IMR-90 (cell line): ENCODE results near the gene HOXC6. TPM values are rescaled to one million over a fixed set of nuclear protein-coding genes. Genes with fewer than 3 reads are reported as not detected.

Experiments used
- ATAC-seq: fragments of 200-7000 bp; cut with Tn5 transposase; 2 replicates; pipeline ENCODE4 v1.9.1; 2020; ENCODE audit warnings: low read depth, mild to moderate bottlenecking, moderate library complexity
- BruUV-seq: library from RNA; stranded (reverse); fragments of 400-500 nt; replicated peaks from 2 replicates; lab custom pipeline; 2021; lab: Mats Ljungman, UMichigan
- CTCF ChIA-PET: fragments of 300-600 bp; formaldehyde crosslinking; extraction: SDS; loops from one replicate; lab custom pipeline; 2021; ENCODE audit warnings: antibody characterized with exemption; lab: Yijun Ruan, JAX
- POLR2A ChIA-PET: fragments of 300-600 bp; sonication (Branson Sonifier 250); formaldehyde crosslinking; loops from one replicate; lab custom pipeline; 2022; ENCODE audit warnings: antibody characterized with exemption; ENCODE audit not compliant: unreplicated experiment; lab: Charles Lee
- DNase-seq: peaks from one replicate; pipeline ENCODE4 v3.0.0; 2013
- H2AFZ ChIP-seq: replicated peaks from 2 replicates; pipeline ENCODE3; 2013; ENCODE audit warnings: low read length, mild to moderate bottlenecking; ENCODE audit not compliant: poor library complexity
- H2AK5ac ChIP-seq: 2 replicates; pipeline ENCODE4 v1.6.1; 2013; ENCODE audit warnings: low read depth, low read length, inconsistent platforms
- H2AK9ac ChIP-seq: replicated peaks from 2 replicates; pipeline ENCODE3; 2013; ENCODE audit warnings: mild to moderate bottlenecking, low read depth, low read length, moderate library complexity; ENCODE audit not compliant: poor library complexity
- H2BK120ac ChIP-seq: 2 replicates; pipeline ENCODE4 v1.6.1; 2013; ENCODE audit warnings: low read depth, low read length, inconsistent platforms
- H2BK15ac ChIP-seq: 3 replicates; pipeline ENCODE4 v1.6.1; 2013; ENCODE audit warnings: low read depth, low read length, inconsistent platforms
- H2BK20ac ChIP-seq: 2 replicates; pipeline ENCODE4 v1.6.1; 2013; ENCODE audit warnings: low read depth, mild to moderate bottlenecking, inconsistent platforms, low read length, moderate library complexity
- H2BK5ac ChIP-seq: 2 replicates; pipeline ENCODE4 v1.6.1; 2013; ENCODE audit warnings: mild to moderate bottlenecking, low read depth, low read length, inconsistent platforms; ENCODE audit not compliant: poor library complexity, severe bottlenecking
- H3K14ac ChIP-seq: replicated peaks from 2 replicates; pipeline ENCODE4 v1.6.1; 2013; ENCODE audit warnings: low read depth, low read length, inconsistent platforms
- H3K18ac ChIP-seq: 2 replicates; pipeline ENCODE4 v1.6.1; 2013; ENCODE audit warnings: low read depth, low read length, control low read depth
- H3K23ac ChIP-seq: 2 replicates; pipeline ENCODE4 v1.6.1; 2013; ENCODE audit warnings: low read depth, low read length, inconsistent platforms
- H3K27ac ChIP-seq: 2 replicates; pipeline ENCODE4 v1.5.1; 2013; ENCODE audit warnings: mild to moderate bottlenecking, control low read depth, low read length; ENCODE audit not compliant: insufficient read depth
- H3K27me3 ChIP-seq: 2 replicates; pipeline ENCODE4 v1.6.1; 2013; ENCODE audit warnings: low read length; ENCODE audit not compliant: control insufficient read depth, insufficient read depth
- H3K36me3 ChIP-seq: 2 replicates; pipeline ENCODE4 v1.6.1; 2013; ENCODE audit warnings: low read length, mixed read lengths; ENCODE audit not compliant: control insufficient read depth, insufficient read depth
- H3K4ac ChIP-seq: 2 replicates; pipeline ENCODE4 v1.6.1; 2013; ENCODE audit warnings: low read depth, low read length, inconsistent platforms
- H3K4me1 ChIP-seq: 2 replicates; pipeline ENCODE4 v1.6.1; 2013; ENCODE audit warnings: low read length, mixed read lengths; ENCODE audit not compliant: control insufficient read depth, insufficient read depth
- H3K4me2 ChIP-seq: 2 replicates; pipeline ENCODE4 v1.6.1; 2013; ENCODE audit warnings: low read depth, mild to moderate bottlenecking, control low read depth, low read length, moderate library complexity
- H3K4me3 ChIP-seq: 2 replicates; pipeline ENCODE4 v1.5.1; 2013; ENCODE audit warnings: low read depth, mild to moderate bottlenecking, control low read depth, low read length, moderate library complexity; ENCODE audit not compliant: insufficient read depth
- H3K56ac ChIP-seq: 2 replicates; pipeline ENCODE4 v1.6.1; 2013; ENCODE audit warnings: low read length, inconsistent platforms; ENCODE audit not compliant: insufficient read depth; ENCODE audit errors: extremely low read depth
- H3K79me1 ChIP-seq, 2 experiments: 2 replicates each; pipeline ENCODE4 v1.6.1; 2013; ENCODE audit warnings: low read length in 2 of 2, inconsistent platforms in 1 of 2, low read depth in 1 of 2
- H3K9ac ChIP-seq: 2 replicates; pipeline ENCODE4 v1.6.1; 2013; ENCODE audit warnings: low read depth, low read length, control low read depth
- H3K9me1 ChIP-seq: 2 replicates; pipeline ENCODE4 v1.6.1; 2013; ENCODE audit warnings: low read length, inconsistent platforms; ENCODE audit not compliant: insufficient read depth
- H3K9me3 ChIP-seq: 2 replicates; pipeline ENCODE4 v1.6.1; 2013; ENCODE audit warnings: low read length; ENCODE audit not compliant: control insufficient read depth, insufficient read depth
- H4K20me1 ChIP-seq: 2 replicates; pipeline ENCODE4 v1.6.1; 2013; ENCODE audit warnings: low read length, inconsistent platforms; ENCODE audit not compliant: insufficient read depth
- H4K5ac ChIP-seq: 2 replicates; pipeline ENCODE4 v1.6.1; 2013; ENCODE audit warnings: mild to moderate bottlenecking, low read depth, low read length, control low read depth
- H4K8ac ChIP-seq, 2 experiments: 2 replicates each; pipeline ENCODE4 v1.6.1; 2013; ENCODE audit warnings: low read depth in 2 of 2, low read length in 2 of 2, control low read depth in 1 of 2, inconsistent platforms in 1 of 2
- H4K91ac ChIP-seq: 2 replicates; pipeline ENCODE4 v1.6.1; 2013; ENCODE audit warnings: low read depth, low read length, inconsistent platforms; ENCODE audit not compliant: insufficient read depth
- CEBPB ChIP-seq: IDR thresholded peaks from 2 replicates; pipeline ENCODE4 v1.6.1; 2012; ENCODE audit warnings: low read depth, low read length, improper control_type of control experiment
- CHD1 ChIP-seq: IDR thresholded peaks from 2 replicates; pipeline ENCODE4 v1.6.1; 2012; ENCODE audit warnings: low read depth, low read length, improper control_type of control experiment
- FOS ChIP-seq: fragments of 150-350 bp; IDR thresholded peaks from 2 replicates; pipeline ENCODE4 v1.6.1; 2016; ENCODE audit warnings: low read depth, low read length
- MAFK ChIP-seq: IDR thresholded peaks from 2 replicates; pipeline ENCODE4 v1.6.1; 2012; ENCODE audit warnings: low read depth, low read length, improper control_type of control experiment
- MAZ ChIP-seq: IDR thresholded peaks from 2 replicates; pipeline ENCODE4 v1.6.1; 2012; ENCODE audit warnings: low read depth, mild to moderate bottlenecking, low read length, improper control_type of control experiment, moderate library complexity, borderline replicate concordance
- MXI1 ChIP-seq: IDR thresholded peaks from 2 replicates; pipeline ENCODE4 v1.6.1; 2012; ENCODE audit warnings: low read depth, mild to moderate bottlenecking, low read length, moderate library complexity, borderline replicate concordance
- NFE2L2 ChIP-seq: fragments of 150-350 bp; IDR thresholded peaks from 2 replicates; pipeline ENCODE4 v1.6.1; 2016; ENCODE audit warnings: low read depth, mild to moderate bottlenecking, low read length
- POLR2A ChIP-seq: IDR thresholded peaks from 2 replicates; pipeline ENCODE4 v1.6.1; 2012; ENCODE audit warnings: mild to moderate bottlenecking, low read depth, low read length
- RAD21 ChIP-seq: IDR thresholded peaks from 2 replicates; pipeline ENCODE4 v1.6.1; 2012; ENCODE audit warnings: low read length, improper control_type of control experiment
- RCOR1 ChIP-seq: IDR thresholded peaks from 2 replicates; pipeline ENCODE4 v1.6.1; 2012; ENCODE audit warnings: mild to moderate bottlenecking, low read length, improper control_type of control experiment; ENCODE audit not compliant: insufficient replicate concordance
- SMC3 ChIP-seq: fragments of 150-350 bp; IDR thresholded peaks from 2 replicates; pipeline ENCODE4 v1.6.1; 2016; ENCODE audit warnings: low read depth, mild to moderate bottlenecking, antibody characterized with exemption, low read length, moderate library complexity
- WGBS, 2 experiments: methylation state at CpG; one replicate each; pipeline versions ENCODE4 v1.1.5 to v1.1.7; 2013; ENCODE audit warnings: missing lambda C conversion rate in 2 of 2; ENCODE audit not compliant: insufficient read length in 1 of 2; ENCODE audit errors: extremely low coverage in 2 of 2; 5-methylcytosine and 5-hydroxymethylcytosine counted together
- dilution Hi-C: fragments of 300-500 bp; cut with HindIII; formaldehyde crosslinking; loops from one replicate; pipeline ENCODE4 v1.14.3; 2018; ENCODE audit warnings: low sequenced_read_pairs; ENCODE audit not compliant: unreplicated experiment
- in situ Hi-C: fragments of 300-500 bp; cut with MboI; formaldehyde crosslinking; loops from 3 replicates; pipeline ENCODE4 v1.14.3; 2019; ENCODE audit warnings: low sequenced_read_pairs, inconsistent platforms, mixed read lengths
- intact Hi-C: fragments of 100-400 bp; cut with micrococcal nuclease; formaldehyde crosslinking; loops from 2 replicates; pipeline ENCODE4 v1.10.0; 2022
- polyA plus RNA-seq, 3 experiments: library from polyadenylated mRNA; depleted of rRNA; stranded (reverse); fragments of >200 nt; gene quantifications; 2 replicates each; pipeline ENCODE4 v1.2.3, GENCODE V29; 2012; ENCODE audit warnings: low replicate concordance in 1 of 3
- total RNA-seq: library from RNA; depleted of rRNA; stranded (reverse); fragments of >200 nt; gene quantifications from 2 replicates; pipeline ENCODE4 v1.2.3, GENCODE V29; 2012
- TF ChIP-seq, protein P1 (sequence below): fragments of 150-350 bp; IDR thresholded peaks from 2 replicates; pipeline ENCODE4 v1.6.1; 2017; ENCODE audit warnings: mild to moderate bottlenecking, antibody characterized with exemption, low read length, low read depth
- TF ChIP-seq, protein P2 (sequence below): conservative IDR thresholded peaks from 2 replicates; pipeline ENCODE4 v1.5.1; 2012; ENCODE audit warnings: mild to moderate bottlenecking, low read depth, low read length, improper control_type of control experiment

HOXC6 gene
- total and polyA plus RNA-seq, 2 of the 4 experiments (the other 2 are of a cell fraction) = 1.1 TPM; not detected in 1

DNA sequence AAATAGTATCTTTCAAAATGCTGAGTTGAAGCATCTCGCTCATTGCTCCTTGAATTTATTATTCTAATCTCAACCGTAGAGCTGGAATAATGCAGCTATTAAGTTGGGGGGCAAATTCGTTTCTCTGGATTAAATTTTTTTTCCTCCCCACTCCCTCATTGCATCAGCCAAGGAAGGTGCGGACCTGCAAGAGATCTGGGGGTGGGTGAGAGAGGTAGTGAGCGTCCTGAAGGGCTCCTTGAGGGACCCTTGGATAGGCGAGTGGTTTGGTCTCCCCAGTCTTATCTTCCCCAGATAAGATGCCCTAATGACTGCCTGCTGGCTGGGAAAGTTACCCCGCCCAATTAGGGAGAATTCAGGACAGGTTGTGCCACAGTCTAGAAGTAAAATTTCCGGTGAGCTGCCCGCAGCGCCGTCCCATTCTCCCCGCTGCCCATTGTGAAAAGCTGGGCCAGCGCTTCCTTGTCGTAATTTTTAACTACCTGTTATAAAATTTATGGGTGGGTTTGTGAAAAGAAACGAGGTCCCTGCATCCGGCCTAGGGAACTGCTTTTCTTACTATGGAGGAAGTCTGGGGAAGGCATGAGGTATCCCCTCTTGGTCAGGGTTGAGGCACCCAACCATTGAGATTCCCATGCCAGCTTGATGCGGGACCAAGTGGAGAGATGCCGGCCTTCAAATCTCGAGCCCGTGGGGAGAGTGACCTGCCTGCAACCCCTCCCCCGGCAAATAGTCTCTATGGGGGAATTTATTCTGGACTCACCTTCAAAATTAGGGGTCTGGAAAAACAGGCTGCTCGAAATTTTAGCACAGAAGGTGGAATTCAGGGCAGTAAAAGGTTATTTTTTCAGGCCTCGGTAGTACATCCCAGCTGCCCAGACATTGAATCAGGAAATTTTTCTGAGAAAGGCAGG lies 13.0 kb upstream of the HOXC6 start:
- no peak overlapping the region for H2BK5ac ChIP-seq
- no peak for TF ChIP-seq MXI1
- no peak for TF ChIP-seq RAD21
- no peak for TF ChIP-seq MAFK
- TF ChIP-seq FOS = no peak
- no peak for TF ChIP-seq SMC3
- TF ChIP-seq, protein P1, sequence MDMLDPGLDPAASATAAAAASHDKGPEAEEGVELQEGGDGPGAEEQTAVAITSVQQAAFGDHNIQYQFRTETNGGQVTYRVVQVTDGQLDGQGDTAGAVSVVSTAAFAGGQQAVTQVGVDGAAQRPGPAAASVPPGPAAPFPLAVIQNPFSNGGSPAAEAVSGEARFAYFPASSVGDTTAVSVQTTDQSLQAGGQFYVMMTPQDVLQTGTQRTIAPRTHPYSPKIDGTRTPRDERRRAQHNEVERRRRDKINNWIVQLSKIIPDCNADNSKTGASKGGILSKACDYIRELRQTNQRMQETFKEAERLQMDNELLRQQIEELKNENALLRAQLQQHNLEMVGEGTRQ = no peak
- TF ChIP-seq MAZ = no peak
- no peak for TF ChIP-seq RCOR1
- TF ChIP-seq NFE2L2 = no peak
- no peak for TF ChIP-seq CHD1
- TF ChIP-seq CEBPB = no peak
- TF ChIP-seq POLR2A = no peak
- TF ChIP-seq, protein P2, sequence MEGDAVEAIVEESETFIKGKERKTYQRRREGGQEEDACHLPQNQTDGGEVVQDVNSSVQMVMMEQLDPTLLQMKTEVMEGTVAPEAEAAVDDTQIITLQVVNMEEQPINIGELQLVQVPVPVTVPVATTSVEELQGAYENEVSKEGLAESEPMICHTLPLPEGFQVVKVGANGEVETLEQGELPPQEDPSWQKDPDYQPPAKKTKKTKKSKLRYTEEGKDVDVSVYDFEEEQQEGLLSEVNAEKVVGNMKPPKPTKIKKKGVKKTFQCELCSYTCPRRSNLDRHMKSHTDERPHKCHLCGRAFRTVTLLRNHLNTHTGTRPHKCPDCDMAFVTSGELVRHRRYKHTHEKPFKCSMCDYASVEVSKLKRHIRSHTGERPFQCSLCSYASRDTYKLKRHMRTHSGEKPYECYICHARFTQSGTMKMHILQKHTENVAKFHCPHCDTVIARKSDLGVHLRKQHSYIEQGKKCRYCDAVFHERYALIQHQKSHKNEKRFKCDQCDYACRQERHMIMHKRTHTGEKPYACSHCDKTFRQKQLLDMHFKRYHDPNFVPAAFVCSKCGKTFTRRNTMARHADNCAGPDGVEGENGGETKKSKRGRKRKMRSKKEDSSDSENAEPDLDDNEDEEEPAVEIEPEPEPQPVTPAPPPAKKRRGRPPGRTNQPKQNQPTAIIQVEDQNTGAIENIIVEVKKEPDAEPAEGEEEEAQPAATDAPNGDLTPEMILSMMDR = no peak
- H2BK120ac ChIP-seq = no peak overlapping the region
- no peak overlapping the region for H2AK5ac ChIP-seq
- H4K20me1 ChIP-seq = no peaks in the 10 kb centered on the region
- DNase-seq = no peak
- no peak overlapping the region for H3K18ac ChIP-seq
- no peak overlapping the region for H3K27ac ChIP-seq
- intact Hi-C loops (no loop called here), in situ Hi-C loops (no loop called here), dilution Hi-C loops (no loop called here)
- H3K27me3 ChIP-seq = peaks cover 89% of the 10 kb centered on the region
- ATAC-seq = no peak
- H4K8ac ChIP-seq = no peak overlapping the region
- no peak overlapping the region for H3K4me2 ChIP-seq
- no peaks in the 10 kb centered on the region for H3K36me3 ChIP-seq
- H3K9ac ChIP-seq = no peak overlapping the region
- no peak overlapping the region for H2BK15ac ChIP-seq
- no peaks in the 10 kb centered on the region for H3K9me1 ChIP-seq
- no peak overlapping the region for H4K91ac ChIP-seq
- H4K5ac ChIP-seq = no peak overlapping the region
- no peaks in the 10 kb centered on the region for H3K4me1 ChIP-seq
- ChIA-PET CTCF (interaction anchor here (0.9 kb wide), 1 partner anchor 176 kb away, joined by 4 read pairs; no protein-coding TSS in a partner anchor), POLR2A (no interaction called here)
- H3K56ac ChIP-seq = no peak overlapping the region
- WGBS, 2 experiments = 31% methylated on average over 3 of the region's 23 CpGs; no CpG with 5 or more reads in 1 of the 2 experiments
- no peak overlapping the region for H3K4ac ChIP-seq
- H2BK20ac ChIP-seq = no peak overlapping the region
- no TSS peak for BruUV-seq
- no peak overlapping the region for H3K14ac ChIP-seq
- no peak overlapping the region for H2AK9ac ChIP-seq
- no peak overlapping the region for H3K23ac ChIP-seq
- no peaks in the 10 kb centered on the region for H3K79me1 ChIP-seq
- H3K4me3 ChIP-seq = no peak overlapping the region
- no peak overlapping the region for H2AFZ ChIP-seq
- H3K9me3 ChIP-seq = peaks cover 4% of the 10 kb centered on the region
